HepG2 (cell line): ENCODE data around the gene SUSD2. TPM values are rescaled to one million over a fixed set of nuclear protein-coding genes. Genes with fewer than 3 reads are reported as not detected.

Source experiments
- CHCHD3 ChIP-seq: sonication (generic); formaldehyde crosslinking; IDR thresholded peaks from 2 replicates; pipeline ENCODE4 v1.8.0; 2022; ENCODE audit warnings: mild to moderate bottlenecking, missing genetic modification reagents, moderate library complexity
- ERF ChIP-seq: IDR thresholded peaks from 2 replicates; pipeline ENCODE4 v1.6.1; 2018; ENCODE audit warnings: missing biosample characterization, missing genetic modification reagents
- HOXA3 ChIP-seq: sonication (generic); formaldehyde crosslinking; IDR thresholded peaks from 2 replicates; pipeline ENCODE4 v1.5.0; 2020; ENCODE audit warnings: missing genetic modification reagents
- KLF11 ChIP-seq: IDR thresholded peaks from 2 replicates; pipeline ENCODE4 v1.6.1; 2016; ENCODE audit warnings: missing compliant biosample characterization
- KMT2B ChIP-seq: IDR thresholded peaks from 2 replicates; pipeline ENCODE4 v1.6.1; 2016; ENCODE audit warnings: missing genetic modification reagents, missing compliant biosample characterization
- MEIS1 ChIP-seq: sonication (generic); formaldehyde crosslinking; IDR thresholded peaks from 2 replicates; pipeline ENCODE4 v1.9.0; 2021; ENCODE audit warnings: mild to moderate bottlenecking, missing genetic modification reagents, moderate library complexity, borderline replicate concordance
- NFE2L2 ChIP-seq: fragments of 150-350 bp; IDR thresholded peaks from 2 replicates; pipeline ENCODE4 v1.6.1; 2014; ENCODE audit warnings: low read length
- NR2C2 ChIP-seq: sonication (generic); formaldehyde crosslinking; IDR thresholded peaks from 2 replicates; pipeline ENCODE4 v1.4.0; 2020; ENCODE audit warnings: missing genetic modification reagents, mild to moderate bottlenecking, moderate library complexity, borderline replicate concordance
- ONECUT2 ChIP-seq: sonication (generic); formaldehyde crosslinking; IDR thresholded peaks from 2 replicates; pipeline ENCODE4 v1.4.0; 2020; ENCODE audit warnings: missing genetic modification reagents
- PHF20 ChIP-seq: sonication (generic); formaldehyde crosslinking; IDR thresholded peaks from 2 replicates; pipeline ENCODE4 v1.5.0; 2020; ENCODE audit warnings: mild to moderate bottlenecking, missing genetic modification reagents
- PHF21A ChIP-seq: sonication (generic); formaldehyde crosslinking; IDR thresholded peaks from 2 replicates; pipeline ENCODE4 v1.5.0; 2020; ENCODE audit warnings: mild to moderate bottlenecking, missing genetic modification reagents
- RXRA ChIP-seq: sonication (generic); formaldehyde crosslinking; IDR thresholded peaks from 2 replicates; pipeline ENCODE4 v1.5.1; 2020; ENCODE audit warnings: missing genetic modification reagents
- SALL1 ChIP-seq: sonication (generic); formaldehyde crosslinking; IDR thresholded peaks from 2 replicates; pipeline ENCODE4 v1.8.0; 2022; ENCODE audit warnings: mild to moderate bottlenecking, missing genetic modification reagents
- SRSF9 ChIP-seq: fragments of 200-400 bp; formaldehyde crosslinking; IDR thresholded peaks from 2 replicates; pipeline ENCODE4 v1.6.1; 2018; ENCODE audit warnings: borderline replicate concordance, mild to moderate bottlenecking, low read depth, low read length; ENCODE audit not compliant: insufficient read depth, poor library complexity, severe bottlenecking
- ZBTB26 ChIP-seq: IDR thresholded peaks from 2 replicates; pipeline ENCODE4 v1.6.1; 2016; ENCODE audit warnings: missing compliant biosample characterization, missing genetic modification reagents, borderline replicate concordance
- ZBTB40 ChIP-seq, 2 experiments: fragments of 450-650 bp in 1 of 2; sonication (generic) in 1 of 2; formaldehyde crosslinking in 1 of 2; IDR thresholded peaks; 2 replicates each; pipeline versions ENCODE4 v1.6.1 to v1.8.0; 2016 to 2022; ENCODE audit warnings: antibody characterized with exemption in 1 of 2, mild to moderate bottlenecking in 1 of 2, missing genetic modification reagents in 1 of 2
- ZNF138 ChIP-seq: sonication (generic); formaldehyde crosslinking; IDR thresholded peaks from 2 replicates; pipeline ENCODE4 v1.5.0; 2020; ENCODE audit warnings: mild to moderate bottlenecking, low read depth, missing genetic modification reagents
- ZNF282 ChIP-seq: fragments of 450-650 bp; IDR thresholded peaks from 2 replicates; pipeline ENCODE4 v1.6.1; 2018; ENCODE audit not compliant: partially characterized antibody
- ZNF337 ChIP-seq: sonication (generic); formaldehyde crosslinking; IDR thresholded peaks from 2 replicates; pipeline ENCODE4 v1.5.1; 2020; ENCODE audit warnings: missing genetic modification reagents, low read depth, mild to moderate bottlenecking, borderline replicate concordance
- ZNF780A ChIP-seq: sonication (generic); formaldehyde crosslinking; IDR thresholded peaks from 2 replicates; pipeline ENCODE4 v1.8.0; 2022; ENCODE audit warnings: mild to moderate bottlenecking, missing genetic modification reagents, moderate library complexity
- ZNF841 ChIP-seq: sonication (generic); formaldehyde crosslinking; IDR thresholded peaks from 2 replicates; pipeline ENCODE4 v1.8.1; 2023; ENCODE audit warnings: missing genetic modification reagents, borderline replicate concordance
- ZSCAN21 ChIP-seq: sonication (generic); formaldehyde crosslinking; IDR thresholded peaks from 2 replicates; pipeline ENCODE4 v1.8.0; 2022; ENCODE audit warnings: mild to moderate bottlenecking, missing genetic modification reagents, moderate library complexity, borderline replicate concordance
- polyA plus RNA-seq, 8 experiments: library from polyadenylated mRNA; depleted of rRNA in 3 of 8; stranded (reverse) in 7 of 8; unstranded in 1 of 8; fragments of >200 nt; fragmentation: Illumina TruSeq in 4 of 8; extraction: Trizol in 4 of 8; gene quantifications; 2 replicates each; pipeline versions ENCODE4 v1.2.1 to v1.2.3, GENCODE V29; 2011 to 2016; ENCODE audit warnings: low read depth in 4 of 8, missing spikeins in 1 of 8, mixed read lengths in 1 of 8; ENCODE audit not compliant: insufficient read depth in 1 of 8
- total RNA-seq, 5 experiments: library from RNA; depleted of rRNA; stranded (reverse); fragments of >200 nt; fragmentation: Illumina TruSeq; extraction: Trizol; gene quantifications; 2 replicates each; pipeline ENCODE4 v1.2.3, GENCODE V29; 2016; ENCODE audit warnings: low read depth in 1 of 5

Gene SUSD2
- total and polyA plus RNA-seq, 2 of the 13 experiments (the other 11 are each of a cell fraction or from before 2014, with no cell fraction given), result 2.1 to 11.0 TPM

GRCh38 chr22:24200619-24201212 lies 19.4 kb downstream of the SUSD2 start (continued):
- TF ChIP-seq ERF (no peak), ZNF841 (CRISPR knock-in tag) (no peak), NR2C2 (CRISPR knock-in tag) (no peak), ZNF138 (CRISPR knock-in tag) (no peak), ZNF780A (CRISPR knock-in tag) (no peak), ONECUT2 (CRISPR knock-in tag) (no peak), HOXA3 (CRISPR knock-in tag) (no peak), SALL1 (CRISPR knock-in tag) (peak; percentile 39; the same call in 1 of the 2 replicates), KLF11 (CRISPR knock-in tag) (no peak), RXRA (CRISPR knock-in tag) (no peak), PHF21A (CRISPR knock-in tag) (peak; percentile 30; the same call in 1 of the 2 replicates), ZNF282 (no peak), SRSF9 (no peak), ZBTB26 (no peak), ZBTB40 (IDR thresholded peaks at IDR 0.05) (no peak), ZBTB40 (CRISPR knock-in tag; IDR thresholded peaks at IDR 0.05) (no peak), NFE2L2 (peak; percentile 43; the same call in 1 of the 2 replicates), ZNF337 (CRISPR knock-in tag) (no peak), CHCHD3 (no peak), PHF20 (CRISPR knock-in tag) (no peak), ZSCAN21 (no peak), MEIS1 (CRISPR knock-in tag) (no peak), KMT2B (CRISPR knock-in tag) (no peak)
